IMR-90 (cell line): ENCODE measurements around the gene KDM2B. TPM values are rescaled to one million over a fixed set of nuclear protein-coding genes. Genes with fewer than 3 reads are reported as not detected.

Experiments
- ATAC-seq: fragments of 200-7000 bp; cut with Tn5 transposase; 2 replicates; pipeline ENCODE4 v1.9.1; 2020; ENCODE audit warnings: low read depth, mild to moderate bottlenecking, moderate library complexity
- BruUV-seq: library from RNA; stranded (reverse); fragments of 400-500 nt; replicated peaks from 2 replicates; lab custom pipeline; 2021; lab: Mats Ljungman, UMichigan
- CTCF ChIA-PET: fragments of 300-600 bp; formaldehyde crosslinking; extraction: SDS; loops from one replicate; lab custom pipeline; 2021; ENCODE audit warnings: antibody characterized with exemption; lab: Yijun Ruan, JAX
- POLR2A ChIA-PET: fragments of 300-600 bp; sonication (Branson Sonifier 250); formaldehyde crosslinking; loops from one replicate; lab custom pipeline; 2022; ENCODE audit warnings: antibody characterized with exemption; ENCODE audit not compliant: unreplicated experiment; lab: Charles Lee
- DNase-seq: peaks from one replicate; pipeline ENCODE4 v3.0.0; 2013
- H2AFZ ChIP-seq: replicated peaks from 2 replicates; pipeline ENCODE3; 2013; ENCODE audit warnings: low read length, mild to moderate bottlenecking; ENCODE audit not compliant: poor library complexity
- H2AK5ac ChIP-seq: 2 replicates; pipeline ENCODE4 v1.6.1; 2013; ENCODE audit warnings: low read depth, low read length, inconsistent platforms
- H2AK9ac ChIP-seq: replicated peaks from 2 replicates; pipeline ENCODE3; 2013; ENCODE audit warnings: mild to moderate bottlenecking, low read depth, low read length, moderate library complexity; ENCODE audit not compliant: poor library complexity
- H2BK120ac ChIP-seq: 2 replicates; pipeline ENCODE4 v1.6.1; 2013; ENCODE audit warnings: low read depth, low read length, inconsistent platforms
- H2BK15ac ChIP-seq: 3 replicates; pipeline ENCODE4 v1.6.1; 2013; ENCODE audit warnings: low read depth, low read length, inconsistent platforms
- H2BK20ac ChIP-seq: 2 replicates; pipeline ENCODE4 v1.6.1; 2013; ENCODE audit warnings: low read depth, mild to moderate bottlenecking, inconsistent platforms, low read length, moderate library complexity
- H2BK5ac ChIP-seq: 2 replicates; pipeline ENCODE4 v1.6.1; 2013; ENCODE audit warnings: mild to moderate bottlenecking, low read depth, low read length, inconsistent platforms; ENCODE audit not compliant: poor library complexity, severe bottlenecking
- H3K14ac ChIP-seq: replicated peaks from 2 replicates; pipeline ENCODE4 v1.6.1; 2013; ENCODE audit warnings: low read depth, low read length, inconsistent platforms
- H3K18ac ChIP-seq: 2 replicates; pipeline ENCODE4 v1.6.1; 2013; ENCODE audit warnings: low read depth, low read length, control low read depth
- H3K23ac ChIP-seq: 2 replicates; pipeline ENCODE4 v1.6.1; 2013; ENCODE audit warnings: low read depth, low read length, inconsistent platforms
- H3K27ac ChIP-seq: 2 replicates; pipeline ENCODE4 v1.5.1; 2013; ENCODE audit warnings: mild to moderate bottlenecking, control low read depth, low read length; ENCODE audit not compliant: insufficient read depth
- H3K27me3 ChIP-seq: 2 replicates; pipeline ENCODE4 v1.6.1; 2013; ENCODE audit warnings: low read length; ENCODE audit not compliant: control insufficient read depth, insufficient read depth
- H3K36me3 ChIP-seq: 2 replicates; pipeline ENCODE4 v1.6.1; 2013; ENCODE audit warnings: low read length, mixed read lengths; ENCODE audit not compliant: control insufficient read depth, insufficient read depth
- H3K4ac ChIP-seq: 2 replicates; pipeline ENCODE4 v1.6.1; 2013; ENCODE audit warnings: low read depth, low read length, inconsistent platforms
- H3K4me1 ChIP-seq: 2 replicates; pipeline ENCODE4 v1.6.1; 2013; ENCODE audit warnings: low read length, mixed read lengths; ENCODE audit not compliant: control insufficient read depth, insufficient read depth
- H3K4me2 ChIP-seq: 2 replicates; pipeline ENCODE4 v1.6.1; 2013; ENCODE audit warnings: low read depth, mild to moderate bottlenecking, control low read depth, low read length, moderate library complexity
- H3K4me3 ChIP-seq: 2 replicates; pipeline ENCODE4 v1.5.1; 2013; ENCODE audit warnings: low read depth, mild to moderate bottlenecking, control low read depth, low read length, moderate library complexity; ENCODE audit not compliant: insufficient read depth
- H3K56ac ChIP-seq: 2 replicates; pipeline ENCODE4 v1.6.1; 2013; ENCODE audit warnings: low read length, inconsistent platforms; ENCODE audit not compliant: insufficient read depth; ENCODE audit errors: extremely low read depth
- H3K79me1 ChIP-seq, 2 experiments: 2 replicates each; pipeline ENCODE4 v1.6.1; 2013; ENCODE audit warnings: low read length in 2 of 2, inconsistent platforms in 1 of 2, low read depth in 1 of 2
- H3K9ac ChIP-seq: 2 replicates; pipeline ENCODE4 v1.6.1; 2013; ENCODE audit warnings: low read depth, low read length, control low read depth
- H3K9me1 ChIP-seq: 2 replicates; pipeline ENCODE4 v1.6.1; 2013; ENCODE audit warnings: low read length, inconsistent platforms; ENCODE audit not compliant: insufficient read depth
- H3K9me3 ChIP-seq: 2 replicates; pipeline ENCODE4 v1.6.1; 2013; ENCODE audit warnings: low read length; ENCODE audit not compliant: control insufficient read depth, insufficient read depth
- H4K20me1 ChIP-seq: 2 replicates; pipeline ENCODE4 v1.6.1; 2013; ENCODE audit warnings: low read length, inconsistent platforms; ENCODE audit not compliant: insufficient read depth
- H4K5ac ChIP-seq: 2 replicates; pipeline ENCODE4 v1.6.1; 2013; ENCODE audit warnings: mild to moderate bottlenecking, low read depth, low read length, control low read depth
- H4K8ac ChIP-seq, 2 experiments: 2 replicates each; pipeline ENCODE4 v1.6.1; 2013; ENCODE audit warnings: low read depth in 2 of 2, low read length in 2 of 2, control low read depth in 1 of 2, inconsistent platforms in 1 of 2
- H4K91ac ChIP-seq: 2 replicates; pipeline ENCODE4 v1.6.1; 2013; ENCODE audit warnings: low read depth, low read length, inconsistent platforms; ENCODE audit not compliant: insufficient read depth
- BHLHE40 ChIP-seq: fragments of 150-350 bp; IDR thresholded peaks from 2 replicates; pipeline ENCODE4 v1.6.1; 2016; ENCODE audit warnings: mild to moderate bottlenecking, low read depth, low read length
- CEBPB ChIP-seq: IDR thresholded peaks from 2 replicates; pipeline ENCODE4 v1.6.1; 2012; ENCODE audit warnings: low read depth, low read length, improper control_type of control experiment
- FOS ChIP-seq: fragments of 150-350 bp; IDR thresholded peaks from 2 replicates; pipeline ENCODE4 v1.6.1; 2016; ENCODE audit warnings: low read depth, low read length
- MXI1 ChIP-seq: IDR thresholded peaks from 2 replicates; pipeline ENCODE4 v1.6.1; 2012; ENCODE audit warnings: low read depth, mild to moderate bottlenecking, low read length, moderate library complexity, borderline replicate concordance
- NFE2L2 ChIP-seq: fragments of 150-350 bp; IDR thresholded peaks from 2 replicates; pipeline ENCODE4 v1.6.1; 2016; ENCODE audit warnings: low read depth, mild to moderate bottlenecking, low read length
- SMC3 ChIP-seq: fragments of 150-350 bp; IDR thresholded peaks from 2 replicates; pipeline ENCODE4 v1.6.1; 2016; ENCODE audit warnings: low read depth, mild to moderate bottlenecking, antibody characterized with exemption, low read length, moderate library complexity
- WGBS, 2 experiments: methylation state at CpG; one replicate each; pipeline versions ENCODE4 v1.1.5 to v1.1.7; 2013; ENCODE audit warnings: missing lambda C conversion rate in 2 of 2; ENCODE audit not compliant: insufficient read length in 1 of 2; ENCODE audit errors: extremely low coverage in 2 of 2; 5-methylcytosine and 5-hydroxymethylcytosine counted together
- dilution Hi-C: fragments of 300-500 bp; cut with HindIII; formaldehyde crosslinking; loops from one replicate; pipeline ENCODE4 v1.14.3; 2018; ENCODE audit warnings: low sequenced_read_pairs; ENCODE audit not compliant: unreplicated experiment
- in situ Hi-C: fragments of 300-500 bp; cut with MboI; formaldehyde crosslinking; loops from 3 replicates; pipeline ENCODE4 v1.14.3; 2019; ENCODE audit warnings: low sequenced_read_pairs, inconsistent platforms, mixed read lengths
- intact Hi-C: fragments of 100-400 bp; cut with micrococcal nuclease; formaldehyde crosslinking; loops from 2 replicates; pipeline ENCODE4 v1.10.0; 2022
- polyA plus RNA-seq, 3 experiments: library from polyadenylated mRNA; depleted of rRNA; stranded (reverse); fragments of >200 nt; gene quantifications; 2 replicates each; pipeline ENCODE4 v1.2.3, GENCODE V29; 2012; ENCODE audit warnings: low replicate concordance in 1 of 3
- total RNA-seq: library from RNA; depleted of rRNA; stranded (reverse); fragments of >200 nt; gene quantifications from 2 replicates; pipeline ENCODE4 v1.2.3, GENCODE V29; 2012
- TF ChIP-seq, protein P1 (sequence below): conservative IDR thresholded peaks from 2 replicates; pipeline ENCODE4 v1.5.1; 2012; ENCODE audit warnings: mild to moderate bottlenecking, low read depth, low read length, improper control_type of control experiment
- TF ChIP-seq, protein P2 (sequence below): fragments of 150-350 bp; IDR thresholded peaks from 2 replicates; pipeline ENCODE4 v1.6.1; 2017; ENCODE audit warnings: mild to moderate bottlenecking, antibody characterized with exemption, low read length, low read depth

Gene KDM2B
- total and polyA plus RNA-seq, 2 of the 4 experiments (the other 2 are of a cell fraction): 22.6 to 24.2 TPM

DNA sequence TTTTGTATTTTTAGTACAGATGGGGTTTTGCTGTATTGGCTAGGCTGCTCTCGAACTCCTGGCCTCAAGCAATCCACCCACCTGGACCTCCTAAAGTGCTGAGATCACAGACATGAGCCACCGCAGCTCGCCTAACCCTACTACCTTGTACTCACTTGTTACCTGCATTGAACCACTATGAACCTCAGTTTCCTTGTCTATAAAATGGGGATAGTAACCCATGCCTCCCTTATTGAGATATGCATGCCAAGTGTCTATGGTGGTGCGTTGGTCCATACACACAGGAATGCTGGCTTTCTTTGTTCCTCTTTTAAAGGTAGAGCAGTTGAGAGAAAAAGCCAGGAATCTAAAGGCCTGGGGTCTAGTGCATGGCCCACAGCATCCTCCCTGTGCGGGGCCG, 40.9 kb downstream of the KDM2B start:
- TF ChIP-seq BHLHE40 (no peak), MXI1 (no peak), NFE2L2 (no peak), SMC3 (no peak), FOS (no peak), CEBPB (no peak)
- TF ChIP-seq, protein P1, sequence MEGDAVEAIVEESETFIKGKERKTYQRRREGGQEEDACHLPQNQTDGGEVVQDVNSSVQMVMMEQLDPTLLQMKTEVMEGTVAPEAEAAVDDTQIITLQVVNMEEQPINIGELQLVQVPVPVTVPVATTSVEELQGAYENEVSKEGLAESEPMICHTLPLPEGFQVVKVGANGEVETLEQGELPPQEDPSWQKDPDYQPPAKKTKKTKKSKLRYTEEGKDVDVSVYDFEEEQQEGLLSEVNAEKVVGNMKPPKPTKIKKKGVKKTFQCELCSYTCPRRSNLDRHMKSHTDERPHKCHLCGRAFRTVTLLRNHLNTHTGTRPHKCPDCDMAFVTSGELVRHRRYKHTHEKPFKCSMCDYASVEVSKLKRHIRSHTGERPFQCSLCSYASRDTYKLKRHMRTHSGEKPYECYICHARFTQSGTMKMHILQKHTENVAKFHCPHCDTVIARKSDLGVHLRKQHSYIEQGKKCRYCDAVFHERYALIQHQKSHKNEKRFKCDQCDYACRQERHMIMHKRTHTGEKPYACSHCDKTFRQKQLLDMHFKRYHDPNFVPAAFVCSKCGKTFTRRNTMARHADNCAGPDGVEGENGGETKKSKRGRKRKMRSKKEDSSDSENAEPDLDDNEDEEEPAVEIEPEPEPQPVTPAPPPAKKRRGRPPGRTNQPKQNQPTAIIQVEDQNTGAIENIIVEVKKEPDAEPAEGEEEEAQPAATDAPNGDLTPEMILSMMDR: no peak
- TF ChIP-seq, protein P2, sequence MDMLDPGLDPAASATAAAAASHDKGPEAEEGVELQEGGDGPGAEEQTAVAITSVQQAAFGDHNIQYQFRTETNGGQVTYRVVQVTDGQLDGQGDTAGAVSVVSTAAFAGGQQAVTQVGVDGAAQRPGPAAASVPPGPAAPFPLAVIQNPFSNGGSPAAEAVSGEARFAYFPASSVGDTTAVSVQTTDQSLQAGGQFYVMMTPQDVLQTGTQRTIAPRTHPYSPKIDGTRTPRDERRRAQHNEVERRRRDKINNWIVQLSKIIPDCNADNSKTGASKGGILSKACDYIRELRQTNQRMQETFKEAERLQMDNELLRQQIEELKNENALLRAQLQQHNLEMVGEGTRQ: no peak
- Histone ChIP-seq H3K9me1 (peaks cover 12% of the 10 kb centered on the region; the same call in 1 of the 2 replicates), H3K14ac (no peak overlapping the region), H2BK20ac (no peak overlapping the region), H3K23ac (no peak overlapping the region), H2BK120ac (no peak overlapping the region), H4K5ac (no peak overlapping the region), H4K91ac (no peak overlapping the region), H3K79me1 (peaks cover 11 to 23% of the 10 kb centered on the region in 2 experiments), H3K56ac (no peak overlapping the region), H3K9me3 (no peaks in the 10 kb centered on the region), H3K9ac (no peak overlapping the region), H3K4me1 (peaks cover 15% of the 10 kb centered on the region), H3K4me3 (no peak overlapping the region), H2AFZ (no peak overlapping the region), H3K4me2 (no peak overlapping the region), H3K18ac (no peak overlapping the region), H4K20me1 (peaks cover 7% of the 10 kb centered on the region; the same call in 1 of the 2 replicates), H4K8ac (no peak overlapping the region), H2BK15ac (no peak overlapping the region), H3K36me3 (peaks cover 1% of the 10 kb centered on the region; the same call in 1 of the 2 replicates), H2AK5ac (no peak overlapping the region), H2BK5ac (no peak overlapping the region), H2AK9ac (no peak overlapping the region), H3K27ac (no peak overlapping the region), H3K4ac (no peak overlapping the region), H3K27me3 (no peaks in the 10 kb centered on the region)
- no TSS peak for BruUV-seq
- in situ Hi-C loops: no loop called here
- ChIA-PET CTCF (interaction anchor here (1.1 kb wide), 1 partner anchor 13 kb away, joined by 4 read pairs; no protein-coding TSS in a partner anchor), POLR2A (no interaction called here)
- DNase-seq (no peak), ATAC-seq (no peak)
- WGBS, 2 experiments: no CpG with 5 or more reads among the region's 6 CpGs
- dilution Hi-C loops: no loop called here
- intact Hi-C loops: no loop called here
